ENCODE data around the gene GTF2H1. TPM values are rescaled to one million over a fixed set of nuclear protein-coding genes. Genes with fewer than 3 reads are reported as not detected.
A peak's percentile ranks its signal among the peaks of the same experiment; 100 is the strongest.

The GTF2H1 gene
- total and polyA plus RNA-seq, 9 of the 15 experiments (the other 6 are each of a cell fraction or from before 2014, with no cell fraction given) = 56.9 to 126 (median 92.1) TPM

DNA sequence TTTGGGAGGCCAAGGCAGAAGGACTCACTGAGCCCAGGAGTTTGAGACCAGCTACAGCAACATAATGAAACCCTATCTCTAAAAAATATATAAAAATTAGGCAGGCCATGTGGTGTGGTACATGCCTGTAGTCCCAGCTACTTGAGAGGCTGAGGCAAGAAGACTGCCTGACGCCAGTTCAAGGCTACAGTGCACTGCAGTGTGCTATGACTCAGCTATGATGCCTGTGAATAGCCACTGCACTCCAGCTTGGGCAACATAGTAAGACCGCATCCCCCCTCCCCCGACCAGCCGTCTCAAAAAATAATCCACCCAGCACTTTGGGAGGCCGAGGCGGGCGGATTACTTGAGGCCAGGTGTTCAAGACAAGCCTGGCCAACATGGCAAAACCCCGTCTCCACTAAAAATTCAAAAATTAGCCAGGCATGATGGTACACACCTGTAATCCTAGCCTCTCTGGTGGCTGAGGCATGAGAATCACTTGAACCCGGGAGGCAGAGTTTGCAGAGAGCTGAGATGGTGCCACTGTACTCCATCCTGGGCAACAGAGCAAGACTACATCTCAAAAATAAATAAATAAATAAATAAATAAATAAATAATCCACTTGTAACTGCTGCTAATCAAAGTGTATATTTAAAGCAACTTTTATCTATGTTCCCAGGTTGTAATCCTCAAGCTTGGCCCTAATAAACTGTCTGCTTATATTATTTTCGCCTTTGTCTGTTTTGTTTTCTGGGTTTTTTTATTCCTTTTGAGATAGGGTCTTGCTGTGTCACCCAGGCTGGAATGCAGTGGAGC lies 8.2 kb upstream of the GTF2H1 start (continued):
- TF ChIP-seq, protein P1, sequence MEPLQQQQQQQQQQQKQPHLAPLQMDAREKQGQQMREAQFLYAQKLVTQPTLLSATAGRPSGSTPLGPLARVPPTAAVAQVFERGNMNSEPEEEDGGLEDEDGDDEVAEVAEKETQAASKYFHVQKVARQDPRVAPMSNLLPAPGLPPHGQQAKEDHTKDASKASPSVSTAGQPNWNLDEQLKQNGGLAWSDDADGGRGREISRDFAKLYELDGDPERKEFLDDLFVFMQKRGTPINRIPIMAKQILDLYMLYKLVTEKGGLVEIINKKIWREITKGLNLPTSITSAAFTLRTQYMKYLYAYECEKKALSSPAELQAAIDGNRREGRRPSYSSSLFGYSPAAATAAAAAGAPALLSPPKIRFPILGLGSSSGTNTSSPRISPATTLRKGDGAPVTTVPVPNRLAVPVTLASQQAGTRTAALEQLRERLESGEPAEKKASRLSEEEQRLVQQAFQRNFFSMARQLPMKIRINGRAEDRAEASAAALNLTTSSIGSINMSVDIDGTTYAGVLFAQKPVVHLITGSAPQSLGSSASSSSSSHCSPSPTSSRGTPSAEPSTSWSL (CRISPR knock-in tag; IDR thresholded peaks at IDR 0.05; ENCODE audit: borderline replicate concordance) = no peak
- TF ChIP-seq MAFK (IDR thresholded peaks at IDR 0.05; ENCODE audit: low read length) (peak; percentile 17; the same call in 1 of the 2 replicates), ATF7 (IDR thresholded peaks at IDR 0.05) (0 out of 2 replicates have a peak, but pooled peaks have one; percentile 14), MAFF (IDR thresholded peaks at IDR 0.05; ENCODE audit: low read length) (peak; percentile 24; the same call in 1 of the 2 replicates), FOSL1 (tag; conservative IDR thresholded peaks at IDR 0.05) (peak; percentile 68), NFE2 (IDR thresholded peaks at IDR 0.05; ENCODE audit: low read depth) (peak; percentile 84)

DNA sequence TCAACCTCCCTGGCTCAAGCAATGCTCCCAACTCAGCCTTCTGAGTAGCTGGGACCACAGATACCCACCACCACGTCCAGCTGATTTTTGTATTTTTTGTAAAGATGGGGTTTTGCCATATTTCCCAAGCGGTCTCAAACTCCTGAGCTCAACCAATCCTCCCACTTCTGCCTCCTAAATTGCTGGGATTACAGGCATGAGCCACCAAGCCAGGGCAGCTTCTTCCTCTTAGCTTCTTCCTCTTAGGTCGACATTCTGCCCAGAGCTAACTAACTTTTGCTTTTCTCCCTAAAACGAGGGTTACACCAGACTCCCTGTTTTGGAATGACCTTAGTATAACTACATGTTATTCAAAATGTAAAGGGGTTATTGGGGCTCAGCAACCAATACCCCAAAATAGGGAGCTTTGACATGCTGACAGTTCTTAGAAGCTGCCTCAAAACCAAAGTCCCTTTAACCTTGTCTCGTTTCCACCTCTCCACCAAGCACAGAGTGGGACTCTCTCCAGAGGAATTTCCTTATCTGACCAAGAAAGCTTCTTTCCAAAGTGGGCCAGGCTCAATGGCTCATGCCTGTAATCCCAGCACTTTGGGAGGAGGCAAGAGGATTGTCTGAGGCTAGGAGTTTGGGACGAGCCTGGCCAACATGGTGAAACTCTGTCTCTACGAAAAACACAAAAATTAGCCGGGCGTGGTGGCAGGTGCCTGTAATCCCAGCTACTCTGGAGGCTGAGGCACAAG lies 7.4 kb upstream of the GTF2H1 start:
- in situ Hi-C loops (cut with MboI) (no loop called here), intact Hi-C loops (cut with micrococcal nuclease) (no loop called here)
- TF ChIP-seq TRIM24 (IDR thresholded peaks at IDR 0.05) = no peak
- TF ChIP-seq, protein P2, sequence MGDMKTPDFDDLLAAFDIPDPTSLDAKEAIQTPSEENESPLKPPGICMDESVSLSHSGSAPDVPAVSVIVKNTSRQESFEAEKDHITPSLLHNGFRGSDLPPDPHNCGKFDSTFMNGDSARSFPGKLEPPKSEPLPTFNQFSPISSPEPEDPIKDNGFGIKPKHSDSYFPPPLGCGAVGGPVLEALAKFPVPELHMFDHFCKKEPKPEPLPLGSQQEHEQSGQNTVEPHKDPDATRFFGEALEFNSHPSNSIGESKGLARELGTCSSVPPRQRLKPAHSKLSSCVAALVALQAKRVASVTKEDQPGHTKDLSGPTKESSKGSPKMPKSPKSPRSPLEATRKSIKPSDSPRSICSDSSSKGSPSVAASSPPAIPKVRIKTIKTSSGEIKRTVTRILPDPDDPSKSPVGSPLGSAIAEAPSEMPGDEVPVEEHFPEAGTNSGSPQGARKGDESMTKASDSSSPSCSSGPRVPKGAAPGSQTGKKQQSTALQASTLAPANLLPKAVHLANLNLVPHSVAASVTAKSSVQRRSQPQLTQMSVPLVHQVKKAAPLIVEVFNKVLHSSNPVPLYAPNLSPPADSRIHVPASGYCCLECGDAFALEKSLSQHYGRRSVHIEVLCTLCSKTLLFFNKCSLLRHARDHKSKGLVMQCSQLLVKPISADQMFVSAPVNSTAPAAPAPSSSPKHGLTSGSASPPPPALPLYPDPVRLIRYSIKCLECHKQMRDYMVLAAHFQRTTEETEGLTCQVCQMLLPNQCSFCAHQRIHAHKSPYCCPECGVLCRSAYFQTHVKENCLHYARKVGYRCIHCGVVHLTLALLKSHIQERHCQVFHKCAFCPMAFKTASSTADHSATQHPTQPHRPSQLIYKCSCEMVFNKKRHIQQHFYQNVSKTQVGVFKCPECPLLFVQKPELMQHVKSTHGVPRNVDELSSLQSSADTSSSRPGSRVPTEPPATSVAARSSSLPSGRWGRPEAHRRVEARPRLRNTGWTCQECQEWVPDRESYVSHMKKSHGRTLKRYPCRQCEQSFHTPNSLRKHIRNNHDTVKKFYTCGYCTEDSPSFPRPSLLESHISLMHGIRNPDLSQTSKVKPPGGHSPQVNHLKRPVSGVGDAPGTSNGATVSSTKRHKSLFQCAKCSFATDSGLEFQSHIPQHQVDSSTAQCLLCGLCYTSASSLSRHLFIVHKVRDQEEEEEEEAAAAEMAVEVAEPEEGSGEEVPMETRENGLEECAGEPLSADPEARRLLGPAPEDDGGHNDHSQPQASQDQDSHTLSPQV (IDR thresholded peaks at IDR 0.05) = 0 out of 2 replicates have a peak, but pooled peaks have one; percentile 13
- ChIA-PET CTCF (ENCODE audit: low intra/inter-chr PET ratio) (no interaction called here), POLR2A (interaction anchor here (0.7 to 1.8 kb wide), 7 partner anchors 9 to 81 kb away, joined by 3 to 9 read pairs (median 3); no protein-coding TSS in a partner anchor)
- Histone ChIP-seq H3K4me2 (ENCODE audit: insufficient read depth, low read length) (peak overlapping the region; percentile 21), H3K4me1 (replicated peaks in 1 of 2; ENCODE audit: control insufficient read depth in 2 of 2, insufficient read depth in 2 of 2, low read length in 2 of 2) (peaks cover 8 to 34% of the 10 kb centered on the region in 2 experiments; a peak in 4 of 5 replicates), H3K9me1 (ENCODE audit: control insufficient read depth, insufficient read depth, low read length) (no peaks in the 10 kb centered on the region), H4K20me1 (replicated peaks; ENCODE audit: control insufficient read depth, insufficient read depth, low read length) (no peaks in the 10 kb centered on the region), H3K27ac (ENCODE audit: extremely low read depth, low read depth, low read length) (peak overlapping the region; percentile 54; the same call in 2 of the 3 replicates), H3K27me3 (ENCODE audit: control insufficient read depth in 2 of 2, insufficient read depth in 2 of 2, low read length in 2 of 2) (no peaks in the 10 kb centered on the region), H3K79me2 (ENCODE audit: control insufficient read depth, insufficient read depth, low read length) (peaks cover 65% of the 10 kb centered on the region), H3K9me3 (replicated peaks; ENCODE audit: control insufficient read depth, insufficient read depth, low read depth, low read length) (no peaks in the 10 kb centered on the region), H3K9ac (ENCODE audit: insufficient read depth in 1 of 2, low read depth in 2 of 2, low read length in 2 of 2) (peak overlapping the region in 1 of 2 experiments; percentile 3; a peak in 2 of 4 replicates), H3K36me3 (ENCODE audit: control insufficient read depth, insufficient read depth, low read length) (peaks cover 47% of the 10 kb centered on the region), H2AFZ (ENCODE audit: low read depth, low read length) (0 out of 2 replicates have a peak overlapping the region, but pooled peaks have one; percentile 11), H3K4me3 (no peak overlapping the region)
- peak; percentile 12 for ATAC-seq
- no peak for DNase-seq (ENCODE audit: extremely low read depth in 1 of 4, low spot score in 3 of 4)
- WGBS (ENCODE audit: insufficient coverage, low coverage, missing lambda C conversion rate) = 30% methylated on average over 9 of the region's 9 CpGs
- BruUV-seq (replicated peaks) = no TSS peak
- no peak for FAIRE-seq

All from K562 (cell line).